Activated T-cell treated with anti-CD3 and anti-CD28 coated beads, Interleukin-2, amount 50 U/mL, for 24 hours (primary cell): ENCODE data around the gene FOXL2.
"Not testable (repeated sequence)": the region's sequence is repeated elsewhere in the genome, so short reads cannot be mapped to it uniquely, and the experiment has no call there.

Experiments
- DNase-seq: peaks from one replicate; pipeline ENCODE4 v3.0.0-alpha.2; 2020
- H3K27ac Mint-ChIP-seq: 2 replicates; pipeline ENCODE4 v1.8.0; 2020; ENCODE audit warnings: mild to moderate bottlenecking, mixed read lengths
- H3K27me3 Mint-ChIP-seq: 2 replicates; pipeline ENCODE4 v1.8.0; 2020; ENCODE audit warnings: mixed read lengths
- H3K36me3 Mint-ChIP-seq: 2 replicates; pipeline ENCODE4 v1.8.0; 2020; ENCODE audit warnings: low read depth, mixed read lengths
- H3K4me1 Mint-ChIP-seq: 2 replicates; pipeline ENCODE4 v1.8.0; 2020; ENCODE audit warnings: low read depth, mixed read lengths
- H3K4me3 Mint-ChIP-seq: 2 replicates; pipeline ENCODE4 v1.8.0; 2020; ENCODE audit warnings: mild to moderate bottlenecking, moderate library complexity, mixed read lengths
- H3K9me3 Mint-ChIP-seq: 2 replicates; pipeline ENCODE4 v1.8.0; 2020; ENCODE audit warnings: mixed read lengths

The FOXL2 gene

DNA sequence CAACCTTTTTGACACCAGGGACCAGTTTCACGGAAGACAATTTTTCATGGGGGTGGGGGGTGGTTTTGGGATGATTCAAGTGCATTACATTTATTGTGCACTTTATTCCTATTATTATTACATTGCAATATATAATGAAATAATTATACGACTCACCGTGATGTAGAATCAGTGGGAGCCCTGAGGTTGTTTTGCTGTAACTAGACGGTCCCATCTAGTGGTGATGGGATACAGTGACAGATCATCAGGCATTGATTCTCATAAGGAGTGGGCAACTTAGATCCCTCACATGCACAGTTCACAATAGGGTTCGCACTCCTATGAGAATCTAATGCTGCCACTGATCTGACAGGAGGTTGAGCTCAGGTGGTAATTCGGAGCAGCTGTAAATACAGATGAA is 24.5 kb downstream of the FOXL2 start:
- H3K36me3 Mint-ChIP-seq, H3K4me1 Mint-ChIP-seq, H3K27ac Mint-ChIP-seq, H3K9me3 Mint-ChIP-seq, H3K4me3 Mint-ChIP-seq, DNase-seq: not testable (repeated sequence)
- H3K27me3 Mint-ChIP-seq: peaks cover 19% of the 10 kb centered on the region

DNA sequence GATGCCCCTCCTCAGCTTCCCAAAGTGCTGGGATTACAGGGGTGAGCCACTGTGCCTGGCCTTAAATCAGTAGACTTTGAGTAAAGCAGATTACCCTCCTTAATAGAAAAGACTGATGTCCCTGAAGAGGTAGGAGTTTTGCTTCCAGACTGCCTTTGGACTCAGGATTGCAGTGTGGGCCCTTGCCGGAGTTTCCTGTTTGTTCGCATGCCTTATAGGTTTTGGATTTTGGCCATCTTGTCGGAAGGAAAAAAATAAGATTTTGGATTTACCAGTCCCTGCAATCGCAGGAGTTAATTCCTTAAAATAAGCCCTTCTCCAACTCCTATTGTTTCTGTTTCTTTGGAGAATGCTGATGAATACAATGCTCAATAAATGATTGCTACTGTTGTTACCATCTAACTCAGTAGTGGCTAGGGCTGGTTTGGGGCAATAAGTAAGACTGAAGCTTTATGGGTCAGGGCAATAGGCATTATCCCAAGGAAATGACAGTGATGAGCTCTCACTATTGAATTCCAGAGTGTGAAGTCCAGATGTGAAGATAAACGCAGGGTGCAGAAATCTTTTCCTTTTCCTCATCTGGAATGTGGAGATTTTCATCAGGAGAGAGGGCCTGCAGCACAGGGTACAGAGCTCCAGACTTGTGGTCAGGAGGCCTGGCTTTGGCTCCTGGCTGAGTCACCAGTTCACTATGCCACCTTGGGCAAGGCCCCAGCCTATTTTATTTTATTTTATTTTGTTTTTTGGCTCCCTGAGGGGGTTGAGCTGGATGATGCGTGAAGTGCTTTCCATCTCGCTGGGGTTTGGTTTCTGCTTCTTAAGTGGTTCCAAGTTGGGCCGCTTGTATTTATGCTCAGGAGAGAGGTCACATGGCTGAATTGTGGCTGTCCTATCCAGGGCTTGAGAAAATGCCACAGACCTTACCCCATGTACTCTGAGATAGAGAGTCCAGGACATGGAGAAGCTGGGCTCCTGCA is 25.3 kb downstream of the FOXL2 start:
- H3K4me1 Mint-ChIP-seq: no peaks in the 10 kb centered on the region
- peaks cover 19% of the 10 kb centered on the region for H3K27me3 Mint-ChIP-seq
- DNase-seq: no peak
- no peak overlapping the region for H3K27ac Mint-ChIP-seq
- no peak overlapping the region for H3K4me3 Mint-ChIP-seq
- H3K36me3 Mint-ChIP-seq: no peaks in the 10 kb centered on the region
- H3K9me3 Mint-ChIP-seq: no peaks in the 10 kb centered on the region

- Mint-ChIP-seq H3K4me3 (no peak overlapping the region), H3K9me3 (no peaks in the 10 kb centered on the region), H3K4me1 (peaks cover 3% of the 10 kb centered on the region), H3K36me3 (no peaks in the 10 kb centered on the region), H3K27ac (no peak overlapping the region), H3K27me3 (peaks cover 11% of the 10 kb centered on the region)
- DNase-seq: no peak
Observed at GRCh38 chr3:138919325-138919724, 27.6 kb downstream of the FOXL2 start.

- H3K4me3 Mint-ChIP-seq: no peak overlapping the region
Observed at GRCh38 chr3:138916824-138917223, 30.1 kb downstream of the FOXL2 start.

DNA sequence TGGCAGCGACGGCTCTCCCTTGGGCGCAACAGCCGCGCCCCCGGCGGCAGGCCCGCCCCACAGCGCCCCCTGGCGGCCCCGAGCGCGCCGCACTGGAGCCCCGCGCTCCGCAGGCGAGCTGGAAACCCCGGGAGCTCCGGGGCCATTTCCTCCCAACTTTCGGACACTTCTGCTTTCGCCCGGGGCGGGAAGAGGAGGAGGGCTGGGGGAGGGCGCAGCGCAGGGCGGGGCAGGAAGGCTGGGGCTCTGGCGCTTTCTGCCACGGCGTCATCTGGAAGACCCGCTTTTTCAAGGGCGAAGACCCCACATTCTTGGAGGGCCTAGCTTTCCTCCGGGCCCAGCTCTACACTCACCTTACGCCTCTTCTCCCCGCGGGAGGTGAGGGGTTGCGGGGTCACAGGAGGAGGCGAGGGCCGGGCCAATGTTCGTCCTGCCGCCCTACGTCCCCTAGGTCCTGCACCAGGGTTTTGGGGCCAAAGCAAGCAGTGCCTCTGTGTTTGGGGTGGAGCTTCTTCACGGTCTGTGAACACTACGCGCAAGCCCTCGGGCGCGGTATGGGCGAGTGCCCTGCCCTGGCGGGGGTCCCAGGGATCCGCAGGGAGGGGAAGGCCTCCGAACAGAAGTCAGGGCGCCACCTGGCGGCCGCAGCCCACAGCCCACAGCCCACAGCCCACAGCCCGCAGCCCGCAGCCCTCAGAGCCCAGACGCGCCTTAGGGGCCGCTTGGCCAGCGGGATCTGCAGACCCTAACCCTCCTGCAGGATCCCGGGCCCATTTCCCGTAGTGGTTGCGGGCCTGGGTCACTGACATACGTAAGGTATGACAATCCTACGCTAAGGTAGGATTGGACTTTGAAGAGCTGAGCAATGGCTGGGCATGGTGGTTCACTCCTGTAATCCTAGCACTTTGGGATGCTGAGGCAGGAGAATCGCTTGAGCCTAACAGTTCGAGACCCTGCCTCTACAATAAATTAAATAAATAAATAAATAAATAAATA is 31.1 kb downstream of the FOXL2 start:
- H3K27me3 Mint-ChIP-seq: peaks cover 3% of the 10 kb centered on the region
- H3K27ac Mint-ChIP-seq: peak overlapping the region; percentile 61
- DNase-seq: peak; percentile 90
- H3K4me1 Mint-ChIP-seq: peaks cover 3% of the 10 kb centered on the region
- H3K4me3 Mint-ChIP-seq: peak overlapping the region; percentile 80
- no peaks in the 10 kb centered on the region for H3K36me3 Mint-ChIP-seq
- H3K9me3 Mint-ChIP-seq: no peaks in the 10 kb centered on the region

More at GRCh38 chr3:138916824-138917223, 30.1 kb downstream of the FOXL2 start:
- Mint-ChIP-seq H3K4me1 (peaks cover 3% of the 10 kb centered on the region), H3K9me3 (no peaks in the 10 kb centered on the region), H3K36me3 (no peaks in the 10 kb centered on the region), H3K27ac (no peak overlapping the region), H3K27me3 (peaks cover 3% of the 10 kb centered on the region)
- no peak for DNase-seq

- H3K4me1 Mint-ChIP-seq: peaks cover 3% of the 10 kb centered on the region
- DNase-seq: no peak
- peaks cover 3% of the 10 kb centered on the region for H3K27me3 Mint-ChIP-seq
- no peaks in the 10 kb centered on the region for H3K36me3 Mint-ChIP-seq
- H3K4me3 Mint-ChIP-seq: peak overlapping the region; percentile 80
- no peaks in the 10 kb centered on the region for H3K9me3 Mint-ChIP-seq
- H3K27ac Mint-ChIP-seq: no peak overlapping the region
Observed at GRCh38 chr3:138914870-138915502, 32.0 kb downstream of the FOXL2 start.

GRCh38 chr3:138913766-138914165 is 33.2 kb downstream of the FOXL2 start:
- no peak overlapping the region for H3K4me3 Mint-ChIP-seq
- no peak for DNase-seq
- no peaks in the 10 kb centered on the region for H3K36me3 Mint-ChIP-seq
- no peak overlapping the region for H3K27ac Mint-ChIP-seq
- no peaks in the 10 kb centered on the region for H3K27me3 Mint-ChIP-seq
- H3K9me3 Mint-ChIP-seq: no peaks in the 10 kb centered on the region
- H3K4me1 Mint-ChIP-seq: peaks cover 3% of the 10 kb centered on the region

DNA sequence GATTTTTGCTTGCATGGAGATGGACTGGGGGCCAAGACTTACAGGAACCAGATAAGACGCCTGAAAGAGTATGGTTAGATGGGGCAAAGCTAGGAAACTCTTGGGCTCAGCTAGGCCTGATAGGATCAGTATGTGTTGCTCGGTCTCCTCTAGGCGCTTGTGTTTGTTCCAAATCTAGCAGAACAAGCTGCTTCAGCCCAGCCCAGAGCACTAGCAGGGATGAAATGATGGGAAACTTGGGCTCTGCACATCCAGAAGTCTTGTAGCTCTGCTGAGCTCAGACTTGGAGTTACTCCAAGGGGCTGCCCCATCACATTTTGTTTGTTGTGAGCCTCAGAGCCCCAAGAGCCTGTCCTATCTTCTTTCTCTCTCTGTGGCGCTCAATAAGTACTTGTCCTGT is 34.7 kb downstream of the FOXL2 start:
- Mint-ChIP-seq H3K4me1 (peaks cover 3% of the 10 kb centered on the region), H3K4me3 (no peak overlapping the region), H3K27ac (no peak overlapping the region), H3K36me3 (no peaks in the 10 kb centered on the region), H3K27me3 (no peaks in the 10 kb centered on the region), H3K9me3 (no peaks in the 10 kb centered on the region)
- no peak for DNase-seq

DNA sequence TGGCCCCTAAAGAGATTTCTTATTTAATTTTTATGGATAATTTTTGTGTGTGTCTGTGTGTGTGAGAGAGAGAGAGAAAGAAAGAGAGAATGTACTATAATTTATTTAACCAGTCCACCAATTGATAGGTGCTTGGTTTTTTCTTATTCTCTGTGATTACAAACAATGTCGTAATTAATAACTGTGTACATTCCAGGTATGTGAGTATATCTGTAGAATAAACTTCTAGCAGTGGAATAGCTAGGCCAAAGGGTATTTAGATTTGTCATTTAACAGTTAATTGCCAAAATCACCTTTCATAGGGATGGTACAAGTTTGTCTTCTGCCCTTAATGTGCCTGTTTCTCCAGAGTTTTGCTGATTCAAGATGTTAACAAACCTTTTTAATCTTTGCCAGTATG is 35.3 kb downstream of the FOXL2 start:
- Mint-ChIP-seq H3K4me1 (peaks cover 3% of the 10 kb centered on the region), H3K27me3 (no peaks in the 10 kb centered on the region), H3K9me3 (no peaks in the 10 kb centered on the region), H3K27ac (no peak overlapping the region), H3K36me3 (no peaks in the 10 kb centered on the region), H3K4me3 (no peak overlapping the region)
- DNase-seq: no peak

DNA sequence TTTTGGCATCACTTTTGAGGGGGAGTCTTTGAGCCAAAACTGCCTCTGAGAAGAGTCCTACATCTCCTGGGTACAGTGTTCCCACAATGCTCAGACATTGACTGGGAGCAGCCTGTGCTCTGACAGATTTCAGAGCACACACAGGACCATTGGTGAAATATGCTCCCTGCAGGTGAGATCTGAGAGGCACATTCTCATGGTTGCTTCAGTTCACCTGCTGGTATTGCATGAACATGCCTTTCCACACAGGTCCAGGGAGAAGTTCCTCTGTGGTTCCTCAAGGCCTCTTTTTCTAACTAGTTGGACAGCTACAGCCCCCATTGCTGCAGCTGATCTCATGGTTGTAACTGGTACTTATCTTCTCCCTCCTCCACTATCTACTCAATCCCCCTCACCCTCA is 37.0 kb downstream of the FOXL2 start:
- H3K27ac Mint-ChIP-seq: no peak overlapping the region
- no peak overlapping the region for H3K4me3 Mint-ChIP-seq
- no peaks in the 10 kb centered on the region for H3K36me3 Mint-ChIP-seq
- no peak for DNase-seq
- no peaks in the 10 kb centered on the region for H3K9me3 Mint-ChIP-seq
- peaks cover 1% of the 10 kb centered on the region for H3K4me1 Mint-ChIP-seq
- no peaks in the 10 kb centered on the region for H3K27me3 Mint-ChIP-seq

- no peak overlapping the region for H3K4me3 Mint-ChIP-seq
- H3K4me1 Mint-ChIP-seq: no peaks in the 10 kb centered on the region
- no peaks in the 10 kb centered on the region for H3K9me3 Mint-ChIP-seq
- no peak for DNase-seq
- no peak overlapping the region for H3K27ac Mint-ChIP-seq
- no peaks in the 10 kb centered on the region for H3K27me3 Mint-ChIP-seq
- H3K36me3 Mint-ChIP-seq: no peaks in the 10 kb centered on the region
Observed at GRCh38 chr3:138908846-138909245, 38.1 kb downstream of the FOXL2 start.

- Mint-ChIP-seq H3K4me3 (no peak overlapping the region), H3K27ac (no peak overlapping the region), H3K9me3 (no peaks in the 10 kb centered on the region), H3K36me3 (no peaks in the 10 kb centered on the region), H3K4me1 (no peaks in the 10 kb centered on the region), H3K27me3 (no peaks in the 10 kb centered on the region)
- no peak for DNase-seq
Observed at GRCh38 chr3:138907539-138907938, 39.4 kb downstream of the FOXL2 start.

- DNase-seq: no peak
- no peaks in the 10 kb centered on the region for H3K27me3 Mint-ChIP-seq
- H3K4me1 Mint-ChIP-seq: no peaks in the 10 kb centered on the region
- no peak overlapping the region for H3K27ac Mint-ChIP-seq
- no peak overlapping the region for H3K4me3 Mint-ChIP-seq
- H3K9me3 Mint-ChIP-seq: no peaks in the 10 kb centered on the region
- H3K36me3 Mint-ChIP-seq: no peaks in the 10 kb centered on the region
Observed at GRCh38 chr3:138902171-138902570, 44.8 kb downstream of the FOXL2 start.

DNA sequence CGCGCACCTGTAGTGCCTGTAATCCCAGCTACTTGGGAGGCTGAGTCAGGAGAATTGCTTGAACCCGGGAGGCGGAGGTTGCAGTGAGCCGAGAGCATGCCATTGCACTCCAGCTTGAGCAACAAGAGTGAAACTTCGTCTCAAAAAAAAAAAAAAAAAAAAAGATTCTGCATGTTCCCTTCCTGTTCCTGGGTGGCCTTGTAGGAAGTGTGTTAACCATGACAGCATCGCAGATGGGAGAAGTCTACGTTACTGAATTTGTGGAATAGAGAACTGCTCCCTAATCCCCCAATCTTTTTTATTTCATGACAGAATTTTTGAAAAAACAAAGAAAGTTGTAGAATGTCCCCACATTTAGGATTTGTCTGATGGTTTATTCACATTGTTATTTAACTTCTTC is 45.4 kb downstream of the FOXL2 start:
- H3K27me3 Mint-ChIP-seq: no peaks in the 10 kb centered on the region
- no peaks in the 10 kb centered on the region for H3K36me3 Mint-ChIP-seq
- DNase-seq: no peak
- no peaks in the 10 kb centered on the region for H3K9me3 Mint-ChIP-seq
- H3K4me1 Mint-ChIP-seq: no peaks in the 10 kb centered on the region
- no peak overlapping the region for H3K27ac Mint-ChIP-seq
- H3K4me3 Mint-ChIP-seq: no peak overlapping the region
